Activated CD8-positive, alpha-beta memory T cell treated with anti-CD3 and anti-CD28 coated beads, Interleukin-2, amount 50 U/mL, for 48 hours (primary cell): Measurements from ENCODE around the gene DAAM2.

ENCODE experiments used
- DNase-seq: peaks from one replicate; pipeline ENCODE4 v3.0.0-alpha.2; 2020

The DAAM2 gene

GRCh38 chr6:39849764-39850163 is 57.6 kb downstream of the DAAM2 start:
- no peak for DNase-seq

GRCh38 chr6:39850736-39851297 is 58.6 kb downstream of the DAAM2 start:
- no peak for DNase-seq

GRCh38 chr6:39851331-39851730 is 59.2 kb downstream of the DAAM2 start:
- DNase-seq, result no peak

- no peak for DNase-seq
Measured at GRCh38 chr6:39852324-39852723, 60.1 kb downstream of the DAAM2 start.

GRCh38 chr6:39853604-39854003 is 61.4 kb downstream of the DAAM2 start:
- no peak for DNase-seq

GRCh38 chr6:39855356-39855995 is 63.3 kb downstream of the DAAM2 start:
- DNase-seq, result no peak

GRCh38 chr6:39859025-39859424 is 66.8 kb downstream of the DAAM2 start:
- DNase-seq, result no peak

- no peak for DNase-seq
Measured at GRCh38 chr6:39861663-39862062, 69.5 kb downstream of the DAAM2 start.

- DNase-seq, result peak; percentile 90
Measured at GRCh38 chr6:39865011-39865888, 73.1 kb downstream of the DAAM2 start.

- DNase-seq, result no peak
Measured at GRCh38 chr6:39867592-39867991, 75.4 kb downstream of the DAAM2 start.

GRCh38 chr6:39870950-39871349 is 78.8 kb downstream of the DAAM2 start:
- no peak for DNase-seq

- DNase-seq, result no peak
Measured at GRCh38 chr6:39873439-39873838, 81.3 kb downstream of the DAAM2 start.

- DNase-seq, result no peak
Measured at GRCh38 chr6:39876111-39876510, 83.9 kb downstream of the DAAM2 start.

GRCh38 chr6:39876826-39877225 is 84.7 kb downstream of the DAAM2 start:
- no peak for DNase-seq

- no peak for DNase-seq
Measured at GRCh38 chr6:39879535-39879934, 87.4 kb downstream of the DAAM2 start.

GRCh38 chr6:39880594-39880993 is 88.4 kb downstream of the DAAM2 start:
- DNase-seq, result no peak

GRCh38 chr6:39881851-39882530 is 89.8 kb downstream of the DAAM2 start:
- DNase-seq, result no peak

GRCh38 chr6:39882531-39882899 is 90.3 kb downstream of the DAAM2 start:
- DNase-seq, result no peak

GRCh38 chr6:39884696-39885095 is 92.5 kb downstream of the DAAM2 start:
- DNase-seq, result no peak

GRCh38 chr6:39885691-39886090 is 93.5 kb downstream of the DAAM2 start:
- DNase-seq, result no peak

- DNase-seq, result no peak
Measured at GRCh38 chr6:39886871-39887270, 94.7 kb downstream of the DAAM2 start.

GRCh38 chr6:39887692-39888450 is 95.7 kb downstream of the DAAM2 start:
- no peak for DNase-seq

GRCh38 chr6:39889229-39889628 is 97.1 kb downstream of the DAAM2 start:
- DNase-seq, result no peak
